ENCODE data around the gene IL1RL1.

GRCh38 chr2:102306125-102306524 is 5.2 kb upstream of the IL1RL1 start:
- TF ChIP-seq, protein P1, sequence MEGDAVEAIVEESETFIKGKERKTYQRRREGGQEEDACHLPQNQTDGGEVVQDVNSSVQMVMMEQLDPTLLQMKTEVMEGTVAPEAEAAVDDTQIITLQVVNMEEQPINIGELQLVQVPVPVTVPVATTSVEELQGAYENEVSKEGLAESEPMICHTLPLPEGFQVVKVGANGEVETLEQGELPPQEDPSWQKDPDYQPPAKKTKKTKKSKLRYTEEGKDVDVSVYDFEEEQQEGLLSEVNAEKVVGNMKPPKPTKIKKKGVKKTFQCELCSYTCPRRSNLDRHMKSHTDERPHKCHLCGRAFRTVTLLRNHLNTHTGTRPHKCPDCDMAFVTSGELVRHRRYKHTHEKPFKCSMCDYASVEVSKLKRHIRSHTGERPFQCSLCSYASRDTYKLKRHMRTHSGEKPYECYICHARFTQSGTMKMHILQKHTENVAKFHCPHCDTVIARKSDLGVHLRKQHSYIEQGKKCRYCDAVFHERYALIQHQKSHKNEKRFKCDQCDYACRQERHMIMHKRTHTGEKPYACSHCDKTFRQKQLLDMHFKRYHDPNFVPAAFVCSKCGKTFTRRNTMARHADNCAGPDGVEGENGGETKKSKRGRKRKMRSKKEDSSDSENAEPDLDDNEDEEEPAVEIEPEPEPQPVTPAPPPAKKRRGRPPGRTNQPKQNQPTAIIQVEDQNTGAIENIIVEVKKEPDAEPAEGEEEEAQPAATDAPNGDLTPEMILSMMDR (IDR thresholded peaks at IDR 0.05), result no peak
- TF ChIP-seq POLR2A (IDR thresholded peaks at IDR 0.05), result no peak
- TF ChIP-seq EP300 (IDR thresholded peaks at IDR 0.05), result no peak

Measured in sigmoid colon (tissue), 4 donors.